PC-3 (cell line): ENCODE measurements around the gene NEUROD6.

Experiments
- CTCF ChIP-seq: fragments of 300-600 bp; sonication (generic); conservative IDR thresholded peaks from 2 replicates; pipeline ENCODE4 v1.5.1; 2017; ENCODE audit warnings: antibody characterized with exemption, low read depth, mild to moderate bottlenecking, low read length
- EZH2 ChIP-seq: fragments of 300-600 bp; sonication (generic); IDR thresholded peaks from one replicate; pipeline ENCODE4 v1.6.1; 2017; ENCODE audit warnings: antibody characterized with exemption, mild to moderate bottlenecking, low read length; ENCODE audit not compliant: unreplicated experiment
- EZH2phosphoT487 ChIP-seq: fragments of 300-600 bp; sonication (generic); IDR thresholded peaks from 2 replicates; pipeline ENCODE4 v1.6.1; 2018; ENCODE audit warnings: mild to moderate bottlenecking, antibody characterized with exemption, low read length, borderline replicate concordance

- no peak for TF ChIP-seq CTCF
- no peak for TF ChIP-seq EZH2
- TF ChIP-seq EZH2phosphoT487, result no peak
Measured at GRCh38 chr7:31315758-31316157, 24.8 kb downstream of the NEUROD6 start.
